Measurements from ENCODE around the gene HTR3D. TPM values are rescaled to one million over a fixed set of nuclear protein-coding genes. Genes with fewer than 3 reads are reported as not detected.

HTR3D gene
- total and polyA plus RNA-seq, 2 of the 13 experiments (the other 11 are each of a cell fraction or from before 2014, with no cell fraction given): not detected

DNA sequence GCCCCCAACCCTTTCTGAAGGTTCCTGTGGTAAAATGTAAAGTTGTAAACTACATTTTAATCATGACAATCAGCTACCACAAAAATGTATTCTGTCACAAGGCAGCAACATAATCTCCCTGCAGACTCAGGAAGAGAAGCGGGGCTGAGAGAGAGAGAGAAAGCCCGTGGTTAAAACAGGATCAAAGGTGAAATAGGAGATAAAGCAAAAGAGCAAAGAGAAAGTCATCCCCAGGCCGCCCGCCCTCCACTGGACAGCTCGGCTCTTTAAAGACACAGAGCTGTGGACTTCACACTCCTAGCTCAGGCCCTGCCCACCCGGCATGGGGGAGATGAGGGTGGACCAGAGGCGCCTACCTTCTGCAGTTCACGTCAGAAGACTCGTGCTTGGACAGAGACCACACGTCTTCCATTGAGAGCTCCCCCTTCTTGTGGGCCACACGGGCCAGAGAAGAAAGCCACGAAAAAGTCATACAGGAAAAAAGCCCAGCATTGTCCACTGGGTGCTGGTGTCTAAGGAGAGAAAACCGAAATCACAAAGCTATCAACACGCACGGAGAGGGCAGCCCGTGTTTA, 43.2 kb upstream of the HTR3D start (continued):
- TF ChIP-seq, protein P1, sequence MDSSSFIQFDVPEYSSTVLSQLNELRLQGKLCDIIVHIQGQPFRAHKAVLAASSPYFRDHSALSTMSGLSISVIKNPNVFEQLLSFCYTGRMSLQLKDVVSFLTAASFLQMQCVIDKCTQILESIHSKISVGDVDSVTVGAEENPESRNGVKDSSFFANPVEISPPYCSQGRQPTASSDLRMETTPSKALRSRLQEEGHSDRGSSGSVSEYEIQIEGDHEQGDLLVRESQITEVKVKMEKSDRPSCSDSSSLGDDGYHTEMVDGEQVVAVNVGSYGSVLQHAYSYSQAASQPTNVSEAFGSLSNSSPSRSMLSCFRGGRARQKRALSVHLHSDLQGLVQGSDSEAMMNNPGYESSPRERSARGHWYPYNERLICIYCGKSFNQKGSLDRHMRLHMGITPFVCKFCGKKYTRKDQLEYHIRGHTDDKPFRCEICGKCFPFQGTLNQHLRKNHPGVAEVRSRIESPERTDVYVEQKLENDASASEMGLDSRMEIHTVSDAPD (CRISPR knock-in tag; IDR thresholded peaks at IDR 0.05): peak; percentile 80; the same call in 1 of the 2 replicates
- TF ChIP-seq NRL (CRISPR knock-in tag; IDR thresholded peaks at IDR 0.05; ENCODE audit: borderline replicate concordance): no peak
- no peak for TF ChIP-seq CENPX (CRISPR knock-in tag; IDR thresholded peaks at IDR 0.05)
- no peak for TF ChIP-seq ZNF564 (CRISPR knock-in tag; IDR thresholded peaks at IDR 0.05)
- TF ChIP-seq ZNF556 (CRISPR knock-in tag; IDR thresholded peaks at IDR 0.05; ENCODE audit: borderline replicate concordance): peak; percentile 74; the same call in 1 of the 2 replicates
- no peak for TF ChIP-seq HNRNPK (IDR thresholded peaks at IDR 0.05; ENCODE audit: low read depth, low read length, poor library complexity, severe bottlenecking)
- no peak; the same call in 1 of the 2 replicates for TF ChIP-seq ZFP90 (CRISPR knock-in tag; IDR thresholded peaks at IDR 0.05; ENCODE audit: borderline replicate concordance)
- TF ChIP-seq, protein P2, sequence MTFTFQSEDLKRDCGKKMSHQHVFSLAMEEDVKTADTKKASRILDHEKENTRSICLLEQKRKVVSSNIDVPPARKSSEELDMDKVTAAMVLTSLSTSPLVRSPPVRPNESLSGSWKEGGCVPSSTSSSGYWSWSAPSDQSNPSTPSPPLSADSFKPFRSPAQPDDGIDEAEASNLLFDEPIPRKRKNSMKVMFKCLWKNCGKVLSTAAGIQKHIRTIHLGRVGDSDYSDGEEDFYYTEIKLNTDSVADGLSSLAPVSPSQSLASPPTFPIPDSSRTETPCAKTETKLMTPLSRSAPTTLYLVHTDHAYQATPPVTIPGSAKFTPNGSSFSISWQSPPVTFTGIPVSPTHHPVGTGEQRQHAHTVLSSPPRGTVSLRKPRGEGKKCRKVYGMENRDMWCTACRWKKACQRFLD (CRISPR knock-in tag; IDR thresholded peaks at IDR 0.05; ENCODE audit: borderline replicate concordance): no peak
- TF ChIP-seq ZNF670 (CRISPR knock-in tag; IDR thresholded peaks at IDR 0.05; ENCODE audit: borderline replicate concordance): no peak
- no peak; the same call in 1 of the 2 replicates for TF ChIP-seq RERE (CRISPR knock-in tag; IDR thresholded peaks at IDR 0.05; ENCODE audit: low read depth)
- no peak for TF ChIP-seq MXD1 (CRISPR knock-in tag; IDR thresholded peaks at IDR 0.05)
- no peak for TF ChIP-seq ZNF256 (CRISPR knock-in tag; conservative IDR thresholded peaks at IDR 0.05)
- no peak for TF ChIP-seq EZH2 (conservative IDR thresholded peaks at IDR 0.05; ENCODE audit: low read depth, low read length)
- TF ChIP-seq ZFP41 (CRISPR knock-in tag; IDR thresholded peaks at IDR 0.05; ENCODE audit: borderline replicate concordance): no peak
- no peak for TF ChIP-seq ZNF30 (CRISPR knock-in tag; IDR thresholded peaks at IDR 0.05)
- no peak for TF ChIP-seq HNRNPH1 (optimal IDR thresholded peaks at IDR 0.05; ENCODE audit: low read depth, low read length)
- no peak for TF ChIP-seq SALL2 (CRISPR knock-in tag; IDR thresholded peaks at IDR 0.05)
- 0 out of 2 replicates have a peak, but pooled peaks have one; percentile 39 for TF ChIP-seq ZNF383 (CRISPR knock-in tag; IDR thresholded peaks at IDR 0.05; ENCODE audit: borderline replicate concordance)
- no peak for TF ChIP-seq GLMP (CRISPR knock-in tag; IDR thresholded peaks at IDR 0.05; ENCODE audit: borderline replicate concordance)
- TF ChIP-seq ZNF572 (CRISPR knock-in tag; IDR thresholded peaks at IDR 0.05): no peak

Measured in HepG2 (cell line).